H9 (cell line): ENCODE results near the gene CRY2. TPM values are rescaled to one million over a fixed set of nuclear protein-coding genes. Genes with fewer than 3 reads are reported as not detected.

Experiments
- DNase-seq: peaks from one replicate; pipeline ENCODE4 v3.0.0-alpha.2; 2017
- H2AFZ ChIP-seq: one replicate; pipeline ENCODE4 v1.6.1; 2013; ENCODE audit warnings: mild to moderate bottlenecking, low read length, control low read depth, moderate library complexity
- H2AK5ac ChIP-seq: 2 replicates; pipeline ENCODE4 v1.6.1; 2013; ENCODE audit warnings: low read length, control low read depth, mixed read lengths; ENCODE audit not compliant: insufficient read length
- H2BK120ac ChIP-seq: one replicate; pipeline ENCODE4 v1.6.1; 2013; ENCODE audit warnings: low read depth, mild to moderate bottlenecking, low read length, control low read depth, inconsistent platforms; ENCODE audit not compliant: poor library complexity, severe bottlenecking
- H2BK12ac ChIP-seq: 2 replicates; pipeline ENCODE4 v1.6.1; 2013; ENCODE audit warnings: low read length, control low read depth, mixed read lengths, low read depth; ENCODE audit not compliant: insufficient read length
- H2BK15ac ChIP-seq: 2 replicates; pipeline ENCODE4 v1.6.1; 2013; ENCODE audit warnings: low read depth, low read length, control low read depth
- H2BK20ac ChIP-seq: one replicate; pipeline ENCODE4 v1.6.1; 2013; ENCODE audit warnings: low read depth, mild to moderate bottlenecking, low read length, control low read depth, inconsistent platforms; ENCODE audit not compliant: poor library complexity, severe bottlenecking
- H2BK5ac ChIP-seq: 2 replicates; pipeline ENCODE4 v1.6.1; 2013; ENCODE audit warnings: low read length, control low read depth, mixed read lengths; ENCODE audit not compliant: insufficient read length
- H3K14ac ChIP-seq: 2 replicates; pipeline ENCODE4 v1.6.1; 2013; ENCODE audit warnings: low read length, control low read depth; ENCODE audit not compliant: insufficient read depth
- H3K18ac ChIP-seq: 2 replicates; pipeline ENCODE4 v1.6.1; 2013; ENCODE audit warnings: low read depth, mild to moderate bottlenecking, mixed read lengths, low read length, control low read depth; ENCODE audit not compliant: insufficient read length
- H3K23ac ChIP-seq: 2 replicates; pipeline ENCODE4 v1.6.1; 2013; ENCODE audit warnings: low read length, control low read depth, mixed read lengths, low read depth; ENCODE audit not compliant: insufficient read length
- H3K23me2 ChIP-seq: 2 replicates; pipeline ENCODE4 v1.6.1; 2013; ENCODE audit warnings: low read depth, mild to moderate bottlenecking, mixed read lengths, low read length, control low read depth; ENCODE audit not compliant: insufficient read length, poor library complexity, severe bottlenecking
- H3K27ac ChIP-seq: 2 replicates; pipeline ENCODE4 v1.5.1; 2013; ENCODE audit warnings: low read length, control low read depth, mixed read lengths, low read depth; ENCODE audit not compliant: insufficient read length
- H3K27me3 ChIP-seq: 2 replicates; pipeline ENCODE4 v1.6.1; 2013; ENCODE audit warnings: low read length, control low read depth, inconsistent platforms; ENCODE audit not compliant: insufficient read depth
- H3K4ac ChIP-seq: 2 replicates; pipeline ENCODE4 v1.6.1; 2013; ENCODE audit warnings: low read depth, mild to moderate bottlenecking, control low read depth, inconsistent platforms, low read length, moderate library complexity
- H3K4me1 ChIP-seq: 2 replicates; pipeline ENCODE4 v1.6.1; 2013; ENCODE audit warnings: low read length, control low read depth, inconsistent platforms; ENCODE audit not compliant: insufficient read depth
- H3K4me2 ChIP-seq: 2 replicates; pipeline ENCODE4 v1.6.1; 2013; ENCODE audit warnings: low read length, control low read depth, mixed read lengths; ENCODE audit not compliant: insufficient read length, insufficient read depth
- H3K56ac ChIP-seq: 2 replicates; pipeline ENCODE4 v1.6.1; 2013; ENCODE audit warnings: low read depth, mild to moderate bottlenecking, mixed read lengths, low read length, control low read depth; ENCODE audit not compliant: insufficient read length
- H3K79me1 ChIP-seq: 2 replicates; pipeline ENCODE4 v1.6.1; 2013; ENCODE audit warnings: low read depth, mild to moderate bottlenecking, moderate library complexity, low read length, control low read depth, inconsistent platforms; ENCODE audit not compliant: insufficient read depth, poor library complexity, severe bottlenecking
- H3K79me2 ChIP-seq: 2 replicates; pipeline ENCODE4 v1.6.1; 2013; ENCODE audit warnings: low read length, control low read depth, inconsistent platforms; ENCODE audit not compliant: insufficient read depth
- H3K9ac ChIP-seq: 2 replicates; pipeline ENCODE4 v1.6.1; 2013; ENCODE audit warnings: low read length, control low read depth, mixed read lengths; ENCODE audit not compliant: insufficient read length; ENCODE audit errors: extremely low read depth
- H3K9me3 ChIP-seq: one replicate; pipeline ENCODE4 v1.6.1; 2013; ENCODE audit warnings: low read depth, low read length, inconsistent platforms; ENCODE audit not compliant: control insufficient read depth
- H3T11ph ChIP-seq: one replicate; pipeline ENCODE4 v1.6.1; 2013; ENCODE audit warnings: mild to moderate bottlenecking, low read length, control low read depth, inconsistent platforms
- H4K20me1 ChIP-seq: one replicate; pipeline ENCODE4 v1.6.1; 2013; ENCODE audit not compliant: control insufficient read depth, insufficient read length, insufficient read depth
- H4K5ac ChIP-seq: 2 replicates; pipeline ENCODE4 v1.6.1; 2013; ENCODE audit warnings: low read depth, mild to moderate bottlenecking, mixed read lengths, low read length, control low read depth; ENCODE audit not compliant: insufficient read length
- H4K8ac ChIP-seq: replicated peaks from 2 replicates; pipeline ENCODE4 v1.6.1; 2013; ENCODE audit warnings: low read length, control low read depth, mixed read lengths, low read depth; ENCODE audit not compliant: insufficient read length
- H4K91ac ChIP-seq: 2 replicates; pipeline ENCODE4 v1.6.1; 2013; ENCODE audit warnings: low read depth, mild to moderate bottlenecking, moderate library complexity, mixed read lengths, low read length, control low read depth; ENCODE audit not compliant: insufficient read length
- H3K27ac Mint-ChIP-seq, 3 experiments: 2 replicates in 2 of 3; 3 replicates in 1 of 3; pipeline ENCODE4 v1.8.0; 2020 to 2021; ENCODE audit warnings: mixed read lengths in 3 of 3, mild to moderate bottlenecking in 1 of 3, moderate library complexity in 1 of 3
- H3K27me3 Mint-ChIP-seq: 2 replicates; pipeline ENCODE4 v1.8.0; 2021; ENCODE audit warnings: low read depth, mild to moderate bottlenecking, moderate library complexity, mixed read lengths
- H3K36me3 Mint-ChIP-seq, 3 experiments: 2 replicates in 2 of 3; 3 replicates in 1 of 3; pipeline ENCODE4 v1.8.0; 2020 to 2021; ENCODE audit warnings: low read depth in 3 of 3, mixed read lengths in 3 of 3; ENCODE audit not compliant: insufficient read depth in 1 of 3
- H3K4me1 Mint-ChIP-seq, 2 experiments: 2 replicates each; pipeline ENCODE4 v1.8.0; 2020; ENCODE audit warnings: mixed read lengths in 2 of 2
- H3K4me3 Mint-ChIP-seq, 2 experiments: 2 replicates in 1 of 2; 3 replicates in 1 of 2; pipeline ENCODE4 v1.8.0; 2020 to 2021; ENCODE audit warnings: mild to moderate bottlenecking in 2 of 2, mixed read lengths in 2 of 2, moderate library complexity in 1 of 2
- H3K9me3 Mint-ChIP-seq, 2 experiments: 2 replicates in 1 of 2; 3 replicates in 1 of 2; pipeline ENCODE4 v1.8.0; 2020; ENCODE audit warnings: mild to moderate bottlenecking in 2 of 2, mixed read lengths in 2 of 2, moderate library complexity in 1 of 2
- WGBS: extraction: QIAGEN DNeasy Blood & Tissue Kit; methylation state at CpG from one replicate; pipeline ENCODE4 v1.1.7; 2013; ENCODE audit warnings: missing lambda C conversion rate, low lambda C conversion rate, mixed read lengths; ENCODE audit not compliant: insufficient read length; ENCODE audit errors: extremely low coverage; 5-methylcytosine and 5-hydroxymethylcytosine counted together
- total RNA-seq: library from RNA; stranded (reverse); gene quantifications from 2 replicates; pipeline ENCODE4 v1.2.1, GENCODE V29; 2021
- TF ChIP-seq, protein P1 (sequence below): fragments of 200-600 bp; sonication (generic); conservative IDR thresholded peaks from 3 replicates; pipeline ENCODE4 v1.8.0; 2021; ENCODE audit warnings: antibody characterized with exemption, mild to moderate bottlenecking

CRY2 gene
- total RNA-seq, 1 experiment from 2014 or later: 14.4 TPM

DNA sequence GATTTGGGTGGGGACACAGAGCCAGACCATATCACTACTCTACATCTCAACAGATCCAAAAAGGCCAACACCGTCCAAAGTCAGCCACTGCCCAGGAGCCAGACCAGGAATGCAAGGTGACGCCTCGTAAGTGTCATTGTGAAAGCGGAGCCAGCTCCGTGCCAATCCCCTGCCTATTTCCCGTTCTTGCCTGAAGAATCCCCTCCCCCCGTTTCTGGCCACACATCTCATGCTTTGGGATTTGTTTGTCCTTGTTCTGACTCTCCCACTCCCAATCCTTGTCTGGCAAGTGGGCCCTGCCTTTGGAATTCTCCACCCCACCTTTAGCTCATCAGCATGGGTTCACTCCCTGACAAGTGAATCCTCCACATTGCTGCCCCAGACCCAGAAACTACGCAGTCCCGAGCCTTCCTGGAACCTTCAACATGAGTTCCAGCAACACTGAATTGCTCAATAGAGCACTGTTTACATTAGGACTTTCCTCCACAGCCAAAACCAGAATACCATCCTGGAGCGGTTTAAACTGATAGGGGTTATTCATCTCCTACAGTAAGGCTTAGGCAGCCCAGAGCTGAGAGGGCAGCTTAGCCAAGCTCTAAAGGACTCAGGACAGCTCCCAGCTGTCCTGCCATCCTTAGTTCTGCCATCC is 48.4 kb upstream of the CRY2 start:
- WGBS: no CpG with 5 or more reads among the region's 10 CpGs
- Mint-ChIP-seq H3K9me3 (peaks cover 0 to 2% of the 10 kb centered on the region in 2 experiments; a peak in 1 of 5 replicates), H3K4me3 (no peak overlapping the region), H3K36me3 (no peaks in the 10 kb centered on the region; a peak in 1 of 7 replicates), H3K27ac (peak overlapping the region in 1 of 3 experiments; percentile 31; a peak in 1 of 7 replicates), H3K27me3 (peaks cover 27% of the 10 kb centered on the region), H3K4me1 (peaks cover 3 to 9% of the 10 kb centered on the region in 2 experiments; a peak in 3 of 4 replicates)
- H4K91ac ChIP-seq: no peak overlapping the region
- H2BK20ac ChIP-seq: no peak overlapping the region
- no peaks in the 10 kb centered on the region for H4K20me1 ChIP-seq
- H3K27ac ChIP-seq: no peak overlapping the region
- no peak overlapping the region for H3T11ph ChIP-seq
- H3K23ac ChIP-seq: no peak overlapping the region
- no peak overlapping the region for H2AK5ac ChIP-seq
- H3K56ac ChIP-seq: no peak overlapping the region
- H3K79me1 ChIP-seq: no peaks in the 10 kb centered on the region
- no peaks in the 10 kb centered on the region for H3K4me1 ChIP-seq
- H3K79me2 ChIP-seq: no peaks in the 10 kb centered on the region
- no peak overlapping the region for H2BK12ac ChIP-seq
- H2BK5ac ChIP-seq: no peak overlapping the region
- H3K27me3 ChIP-seq: peaks cover 2% of the 10 kb centered on the region; the same call in 1 of the 2 replicates
- H4K5ac ChIP-seq: no peak overlapping the region
- no peaks in the 10 kb centered on the region for H3K23me2 ChIP-seq
- no peak overlapping the region for H2BK120ac ChIP-seq
- H3K18ac ChIP-seq: no peak overlapping the region
- no peaks in the 10 kb centered on the region for H3K9me3 ChIP-seq
- no peak overlapping the region for H3K14ac ChIP-seq
- H2BK15ac ChIP-seq: no peak overlapping the region
- H3K4ac ChIP-seq: no peak overlapping the region
- no peak overlapping the region for H2AFZ ChIP-seq
- no peak overlapping the region for H3K9ac ChIP-seq
- DNase-seq: no peak
- TF ChIP-seq, protein P1, sequence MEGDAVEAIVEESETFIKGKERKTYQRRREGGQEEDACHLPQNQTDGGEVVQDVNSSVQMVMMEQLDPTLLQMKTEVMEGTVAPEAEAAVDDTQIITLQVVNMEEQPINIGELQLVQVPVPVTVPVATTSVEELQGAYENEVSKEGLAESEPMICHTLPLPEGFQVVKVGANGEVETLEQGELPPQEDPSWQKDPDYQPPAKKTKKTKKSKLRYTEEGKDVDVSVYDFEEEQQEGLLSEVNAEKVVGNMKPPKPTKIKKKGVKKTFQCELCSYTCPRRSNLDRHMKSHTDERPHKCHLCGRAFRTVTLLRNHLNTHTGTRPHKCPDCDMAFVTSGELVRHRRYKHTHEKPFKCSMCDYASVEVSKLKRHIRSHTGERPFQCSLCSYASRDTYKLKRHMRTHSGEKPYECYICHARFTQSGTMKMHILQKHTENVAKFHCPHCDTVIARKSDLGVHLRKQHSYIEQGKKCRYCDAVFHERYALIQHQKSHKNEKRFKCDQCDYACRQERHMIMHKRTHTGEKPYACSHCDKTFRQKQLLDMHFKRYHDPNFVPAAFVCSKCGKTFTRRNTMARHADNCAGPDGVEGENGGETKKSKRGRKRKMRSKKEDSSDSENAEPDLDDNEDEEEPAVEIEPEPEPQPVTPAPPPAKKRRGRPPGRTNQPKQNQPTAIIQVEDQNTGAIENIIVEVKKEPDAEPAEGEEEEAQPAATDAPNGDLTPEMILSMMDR: no peak
- H3K4me2 ChIP-seq: no peak overlapping the region
- no peak overlapping the region for H4K8ac ChIP-seq
